GM21576 (cell line): ENCODE data around the gene NDUFB5.

Experiments used
- ATAC-seq: cut with Tn5 transposase; IDR thresholded peaks from one replicate; pipeline ENCODE4 v1.9.1; 2021; ENCODE audit warnings: mild to moderate bottlenecking, moderate library complexity; ENCODE audit not compliant: unreplicated experiment

NDUFB5 gene

GRCh38 chr3:179676081-179676480 lies 71.5 kb downstream of the NDUFB5 start:
- no peak for ATAC-seq
